ENCODE measurements around the gene IL24. TPM values are rescaled to one million over a fixed set of nuclear protein-coding genes. Genes with fewer than 3 reads are reported as not detected.
A peak's percentile ranks its signal among the peaks of the same experiment; 100 is the strongest.

Gene IL24
- total RNA-seq, 1 donor from 2014 or later: not detected

DNA sequence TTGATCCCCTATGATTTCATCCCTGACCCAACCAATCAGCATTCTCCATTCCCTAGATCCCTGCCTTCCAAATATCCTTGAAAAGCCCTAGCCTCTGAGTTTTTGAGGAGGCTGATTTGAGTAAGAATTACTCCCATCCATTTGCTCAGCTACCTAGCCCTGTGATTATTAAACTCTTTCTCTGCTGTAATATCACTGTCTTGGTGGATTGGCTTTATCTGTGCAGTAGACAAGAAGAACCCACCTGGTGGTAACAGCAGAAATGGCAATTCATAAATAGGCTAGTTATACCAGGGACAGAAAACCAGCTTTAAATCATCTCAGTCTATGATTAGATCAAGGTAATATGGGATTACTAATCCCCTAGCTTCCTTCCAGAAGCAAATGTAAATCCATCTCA lies 18.8 kb upstream of the IL24 start:
- Mint-ChIP-seq H3K4me1 (no peaks in the 10 kb centered on the region), H3K4me3 (no peak overlapping the region), H3K27me3 (peaks cover 1% of the 10 kb centered on the region), H3K9me3 (peaks cover 21% of the 10 kb centered on the region), H3K27ac (no peak overlapping the region), H3K36me3 (ENCODE audit: low read depth) (peaks cover 7% of the 10 kb centered on the region)
- TF ChIP-seq, protein P1, sequence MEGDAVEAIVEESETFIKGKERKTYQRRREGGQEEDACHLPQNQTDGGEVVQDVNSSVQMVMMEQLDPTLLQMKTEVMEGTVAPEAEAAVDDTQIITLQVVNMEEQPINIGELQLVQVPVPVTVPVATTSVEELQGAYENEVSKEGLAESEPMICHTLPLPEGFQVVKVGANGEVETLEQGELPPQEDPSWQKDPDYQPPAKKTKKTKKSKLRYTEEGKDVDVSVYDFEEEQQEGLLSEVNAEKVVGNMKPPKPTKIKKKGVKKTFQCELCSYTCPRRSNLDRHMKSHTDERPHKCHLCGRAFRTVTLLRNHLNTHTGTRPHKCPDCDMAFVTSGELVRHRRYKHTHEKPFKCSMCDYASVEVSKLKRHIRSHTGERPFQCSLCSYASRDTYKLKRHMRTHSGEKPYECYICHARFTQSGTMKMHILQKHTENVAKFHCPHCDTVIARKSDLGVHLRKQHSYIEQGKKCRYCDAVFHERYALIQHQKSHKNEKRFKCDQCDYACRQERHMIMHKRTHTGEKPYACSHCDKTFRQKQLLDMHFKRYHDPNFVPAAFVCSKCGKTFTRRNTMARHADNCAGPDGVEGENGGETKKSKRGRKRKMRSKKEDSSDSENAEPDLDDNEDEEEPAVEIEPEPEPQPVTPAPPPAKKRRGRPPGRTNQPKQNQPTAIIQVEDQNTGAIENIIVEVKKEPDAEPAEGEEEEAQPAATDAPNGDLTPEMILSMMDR (IDR thresholded peaks at IDR 0.05): no peak
- ATAC-seq (ENCODE audit: low read depth): peak; percentile 25
- ChIA-PET CTCF (interaction anchor here (1.0 to 1.3 kb wide), 2 partner anchors 30 to 69 kb away, joined by 4 to 5 read pairs; no protein-coding TSS in a partner anchor), POLR2A (no interaction called here)
- intact Hi-C loops (cut with micrococcal nuclease): loop anchor here (5.0 kb wide), 1 partner anchor 41 kb away; no protein-coding TSS in a partner anchor
- DNase-seq: no peak

DNA sequence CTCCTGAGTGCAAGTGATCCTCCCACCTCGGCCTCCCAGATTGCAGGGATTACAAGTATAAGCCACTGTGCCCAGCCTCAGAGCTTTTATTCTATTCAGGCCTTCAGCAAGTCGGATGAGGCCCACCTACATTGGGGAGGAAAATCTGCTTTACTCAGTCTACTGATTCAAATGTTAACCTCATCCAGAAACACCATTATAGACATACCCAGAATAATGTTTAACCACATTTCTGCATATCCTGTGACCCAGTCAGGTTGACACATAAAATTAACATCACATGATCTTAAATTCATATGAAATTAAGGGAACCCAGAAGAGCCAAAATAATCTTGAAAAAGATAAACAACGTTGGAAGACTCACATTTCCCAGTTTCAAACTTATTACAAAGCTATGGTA lies 16.9 kb upstream of the IL24 start:
- DNase-seq (no peak), ATAC-seq (ENCODE audit: low read depth) (no peak)
- TF ChIP-seq, protein P1 (IDR thresholded peaks at IDR 0.05): no peak
- H3K9me3 Mint-ChIP-seq: peaks cover 19% of the 10 kb centered on the region
- H3K4me3 Mint-ChIP-seq: no peak overlapping the region
- peaks cover 5% of the 10 kb centered on the region for H3K36me3 Mint-ChIP-seq (ENCODE audit: low read depth)
- CTCF ChIA-PET: interaction anchor here (1.2 kb wide), 1 partner anchor 53 kb away, joined by 3 read pairs; no protein-coding TSS in a partner anchor
- H3K4me1 Mint-ChIP-seq: no peaks in the 10 kb centered on the region
- intact Hi-C loops (cut with micrococcal nuclease): no loop called here
- no peak overlapping the region for H3K27ac Mint-ChIP-seq
- POLR2A ChIA-PET: interaction anchor here (0.5 kb wide), 1 partner anchor 104 kb away, joined by 4 read pairs; no protein-coding TSS in a partner anchor
- H3K27me3 Mint-ChIP-seq: peaks cover under 1% of the 10 kb centered on the region

DNA sequence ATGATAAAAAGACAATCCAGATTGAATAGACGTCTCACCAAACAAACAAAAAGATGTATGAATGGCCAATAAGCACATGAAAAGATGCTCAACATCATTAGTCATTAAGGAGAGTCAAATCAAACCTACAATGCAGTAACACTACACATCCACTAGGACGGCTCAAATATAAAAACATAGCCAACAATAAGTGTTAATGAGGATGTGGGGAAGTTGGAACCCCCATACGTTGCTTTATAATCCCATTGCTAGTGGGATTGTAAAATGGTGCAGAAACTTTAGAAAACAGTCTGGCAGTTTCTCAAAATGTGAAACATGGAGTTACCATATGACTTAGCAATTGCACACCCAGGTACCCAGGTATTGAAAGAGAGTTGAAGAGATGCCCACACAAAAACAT lies 14.7 kb upstream of the IL24 start:
- Mint-ChIP-seq H3K27me3 (peaks cover 3% of the 10 kb centered on the region), H3K9me3 (peaks cover 12% of the 10 kb centered on the region), H3K27ac (no peak overlapping the region), H3K36me3 (ENCODE audit: low read depth) (peaks cover 5% of the 10 kb centered on the region), H3K4me3 (no peak overlapping the region), H3K4me1 (no peaks in the 10 kb centered on the region)
- intact Hi-C loops (cut with micrococcal nuclease): no loop called here
- CTCF ChIA-PET: interaction anchor here (0.6 kb wide), 1 partner anchor 66 kb away, joined by 3 read pairs; no protein-coding TSS in a partner anchor
- POLR2A ChIA-PET: no interaction called here
- ATAC-seq (ENCODE audit: low read depth): no peak
- no peak for DNase-seq
- TF ChIP-seq, protein P1 (IDR thresholded peaks at IDR 0.05): no peak

DNA sequence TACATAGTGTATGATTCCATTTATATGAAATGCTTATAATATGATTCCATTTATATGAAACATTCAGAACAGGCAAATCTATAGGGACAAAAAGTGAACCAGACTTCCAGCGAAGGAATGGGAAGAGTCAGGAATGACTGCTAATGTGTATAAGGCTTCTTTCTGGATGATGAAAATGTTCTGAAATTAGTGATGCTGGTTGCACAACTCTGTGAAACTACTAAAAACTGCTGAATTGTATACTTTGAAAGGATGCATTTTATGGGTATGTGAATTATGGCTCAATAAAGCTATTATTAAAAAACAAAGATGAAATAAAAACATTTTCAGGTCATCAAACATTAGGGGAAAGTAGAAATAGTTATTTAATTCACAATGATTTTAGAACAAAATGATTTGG lies 14.1 kb upstream of the IL24 start:
- intact Hi-C loops (cut with micrococcal nuclease): no loop called here
- ATAC-seq (ENCODE audit: low read depth) (no peak), DNase-seq (no peak)
- peaks cover 11% of the 10 kb centered on the region for H3K9me3 Mint-ChIP-seq
- peaks cover 5% of the 10 kb centered on the region for H3K36me3 Mint-ChIP-seq (ENCODE audit: low read depth)
- ChIA-PET POLR2A (no interaction called here), CTCF (interaction anchor here (0.6 kb wide), 2 partner anchors 11 to 66 kb away, joined by 3 read pairs; no protein-coding TSS in a partner anchor)
- no peaks in the 10 kb centered on the region for H3K4me1 Mint-ChIP-seq
- H3K4me3 Mint-ChIP-seq: no peak overlapping the region
- TF ChIP-seq, protein P1 (IDR thresholded peaks at IDR 0.05): no peak
- peaks cover 3% of the 10 kb centered on the region for H3K27me3 Mint-ChIP-seq
- no peak overlapping the region for H3K27ac Mint-ChIP-seq

DNA sequence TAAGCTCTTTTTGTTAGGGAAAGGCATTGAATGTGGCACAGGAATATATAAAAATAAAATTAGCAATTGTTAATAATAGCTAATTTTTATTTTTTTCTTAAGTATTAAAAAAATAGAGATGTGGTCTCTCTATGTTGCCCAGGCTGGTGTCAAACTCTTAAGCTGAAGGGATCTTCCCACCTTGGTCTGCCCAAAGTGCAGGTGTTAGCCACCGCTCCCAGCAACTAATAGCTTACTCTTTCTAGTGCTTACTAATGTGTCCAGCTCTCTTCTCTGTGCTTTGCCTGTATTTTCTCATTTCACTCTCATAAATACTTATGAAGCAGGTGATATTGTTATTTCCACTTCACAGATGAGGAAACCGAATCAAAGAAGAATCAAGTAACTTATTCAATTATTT lies 13.4 kb upstream of the IL24 start:
- Mint-ChIP-seq H3K36me3 (ENCODE audit: low read depth) (peaks cover 3% of the 10 kb centered on the region), H3K4me1 (no peaks in the 10 kb centered on the region), H3K9me3 (peaks cover 6% of the 10 kb centered on the region), H3K4me3 (no peak overlapping the region), H3K27me3 (peaks cover 3% of the 10 kb centered on the region), H3K27ac (no peak overlapping the region)
- TF ChIP-seq, protein P1 (IDR thresholded peaks at IDR 0.05): no peak
- intact Hi-C loops (cut with micrococcal nuclease): no loop called here
- ChIA-PET CTCF (interaction anchor here (0.6 to 1.0 kb wide), 3 partner anchors 11 to 48 kb away, joined by 3 to 4 read pairs (median 3); no protein-coding TSS in a partner anchor), POLR2A (no interaction called here)
- DNase-seq (no peak), ATAC-seq (ENCODE audit: low read depth) (no peak)
